K562 (cell line): Measurements from ENCODE around the gene SKIDA1. TPM values are rescaled to one million over a fixed set of nuclear protein-coding genes. Genes with fewer than 3 reads are reported as not detected.
"Not testable (repeated sequence)": the region's sequence is repeated elsewhere in the genome, so short reads cannot be mapped to it uniquely, and the experiment has no call there.

Experiments used
- ATAC-seq: fragments of 200-7000 bp; cut with Tn5 transposase; 3 replicates; pipeline ENCODE4 v1.9.1; 2020; ENCODE audit warnings: moderate library complexity
- BruUV-seq: library from RNA; stranded (reverse); fragments of 400-500 nt; replicated peaks from 2 replicates; lab custom pipeline; 2021; lab: Mats Ljungman, UMichigan
- CTCF ChIA-PET: fragments of 300-600 bp; formaldehyde crosslinking; extraction: SDS; loops from one replicate; lab custom pipeline; 2021; ENCODE audit warnings: low intra/inter-chr PET ratio; lab: Yijun Ruan, JAX
- POLR2A ChIA-PET: fragments of 300-600, 350-650 bp; sonication (Branson Sonifier 250); formaldehyde crosslinking; extraction: SDS; loops from one replicate; lab custom pipeline; 2021; ENCODE audit warnings: antibody characterized with exemption, inconsistent platforms; lab: Yijun Ruan, JAX
- DNase-seq, 4 experiments: peaks; one replicate each; pipeline versions ENCODE4 v3.0.0 to v3.0.0-alpha.2; 2011 to 2018; ENCODE audit warnings: low spot score in 3 of 4, mixed read lengths in 3 of 4; ENCODE audit errors: extremely low read depth in 1 of 4
- FAIRE-seq: peaks from 2 replicates; lab custom pipeline; 2011; peaks lifted over from hg19 to GRCh38; lab: Jason Lieb, UNC
- H2AFZ ChIP-seq: 2 replicates; pipeline ENCODE4 v1.6.0; 2011; ENCODE audit warnings: low read depth, low read length, control low read depth, inconsistent platforms
- H3K27ac ChIP-seq: fragments of 200-600 bp; 3 replicates; pipeline ENCODE4 v1.8.0; 2011; ENCODE audit warnings: low read depth, mild to moderate bottlenecking, control low read depth, inconsistent platforms, low read length, moderate library complexity, mixed read lengths; ENCODE audit errors: extremely low read depth
- H3K27me3 ChIP-seq, 2 experiments: fragments of 300-600 bp in 1 of 2; 2 replicates in 1 of 2; 3 replicates in 1 of 2; pipeline versions ENCODE4 v1.6.0 to v1.8.0; 2011; ENCODE audit warnings: inconsistent platforms in 2 of 2, low read length in 2 of 2, mild to moderate bottlenecking in 1 of 2, mixed read lengths in 1 of 2, moderate library complexity in 1 of 2; ENCODE audit not compliant: control insufficient read depth in 2 of 2, insufficient read depth in 2 of 2
- H3K36me3 ChIP-seq: fragments of 300-600 bp; 3 replicates; pipeline ENCODE4 v1.8.0; 2011; ENCODE audit warnings: mild to moderate bottlenecking, low read length, inconsistent platforms; ENCODE audit not compliant: control insufficient read depth, insufficient read depth
- H3K4me1 ChIP-seq, 2 experiments: fragments of 200-600 bp in 1 of 2; replicated peaks in 1 of 2; 2 replicates in 1 of 2; 3 replicates in 1 of 2; pipeline versions ENCODE4 v1.5.1 to v1.8.0; 2011; ENCODE audit warnings: inconsistent platforms in 2 of 2, low read length in 2 of 2, mild to moderate bottlenecking in 1 of 2, mixed read lengths in 1 of 2, moderate library complexity in 1 of 2; ENCODE audit not compliant: control insufficient read depth in 2 of 2, insufficient read depth in 2 of 2
- H3K4me2 ChIP-seq: 2 replicates; pipeline ENCODE4 v1.6.1; 2011; ENCODE audit warnings: low read length, control low read depth, inconsistent platforms, mixed read lengths; ENCODE audit not compliant: insufficient read depth
- H3K4me3 ChIP-seq: fragments of 200-600 bp; sonication (generic), shearing (Covaris generic); 2 replicates; pipeline ENCODE4 v1.5.1; 2016; ENCODE audit warnings: control low read depth, inconsistent platforms
- H3K79me2 ChIP-seq: fragments of 200-600 bp; 3 replicates; pipeline ENCODE4 v1.8.0; 2011; ENCODE audit warnings: low read length, inconsistent platforms; ENCODE audit not compliant: control insufficient read depth, insufficient read depth
- H3K9ac ChIP-seq, 2 experiments: 2 replicates each; pipeline versions ENCODE4 v1.6.0 to v1.6.1; 2011; ENCODE audit warnings: low read depth in 2 of 2, low read length in 2 of 2, control low read depth in 1 of 2, inconsistent platforms in 1 of 2, mild to moderate bottlenecking in 1 of 2, mixed read lengths in 1 of 2; ENCODE audit not compliant: insufficient read depth in 1 of 2
- H3K9me1 ChIP-seq: one replicate; pipeline ENCODE4 v1.6.0; 2011; ENCODE audit warnings: inconsistent platforms, mild to moderate bottlenecking, low read length, moderate library complexity; ENCODE audit not compliant: control insufficient read depth, insufficient read depth
- H3K9me3 ChIP-seq: replicated peaks from 2 replicates; pipeline ENCODE4 v1.5.1; 2011; ENCODE audit warnings: low read depth, low read length, inconsistent platforms; ENCODE audit not compliant: control insufficient read depth, insufficient read depth
- H4K20me1 ChIP-seq: replicated peaks from 2 replicates; pipeline ENCODE4 v1.6.1; 2011; ENCODE audit warnings: low read length, inconsistent platforms, mixed read lengths; ENCODE audit not compliant: control insufficient read depth, insufficient read depth
- ATF3 ChIP-seq, 2 experiments: fragments of 450-650 bp in 1 of 2; sonication (generic) in 1 of 2; formaldehyde crosslinking in 1 of 2; IDR thresholded peaks in 1 of 2; conservative IDR thresholded peaks in 1 of 2; 2 replicates each; pipeline versions ENCODE4 v1.6.1 to v1.8.1; 2016 to 2023; ENCODE audit warnings: mild to moderate bottlenecking in 2 of 2, moderate library complexity in 2 of 2, inconsistent platforms in 1 of 2, missing genetic modification reagents in 1 of 2
- FOSL1 ChIP-seq: fragments of 200-800 bp; sonication (Bioruptor generic); conservative IDR thresholded peaks from 2 replicates; pipeline ENCODE4 v1.6.1; 2016; ENCODE audit warnings: missing genetic modification characterization, missing compliant biosample characterization
- PPARD ChIP-seq: fragments of 250-450 bp; sonication (Bioruptor Pico); IDR thresholded peaks from 2 replicates; pipeline ENCODE4 v1.8.0; 2022; ENCODE audit warnings: inconsistent platforms, mild to moderate bottlenecking, moderate library complexity
- PRDM10 ChIP-seq: fragments of 450-650 bp; IDR thresholded peaks from 2 replicates; pipeline ENCODE4 v1.6.1; 2018; ENCODE audit not compliant: partially characterized antibody
- RFX1 ChIP-seq: fragments of 450-650 bp; IDR thresholded peaks from 2 replicates; pipeline ENCODE4 v1.6.1; 2016; ENCODE audit warnings: mild to moderate bottlenecking, moderate library complexity
- SRF ChIP-seq, 2 experiments: fragments of 250-450, 450-650 bp in 1 of 2; sonication (Bioruptor Pico) in 1 of 2; sonication (generic) in 1 of 2; formaldehyde crosslinking; IDR thresholded peaks; 2 replicates each; pipeline versions ENCODE4 v1.5.0 to v1.5.1; 2020 to 2022; ENCODE audit warnings: mild to moderate bottlenecking in 1 of 2, missing genetic modification reagents in 1 of 2
- STAT5A ChIP-seq: IDR thresholded peaks from 2 replicates; pipeline ENCODE4 v1.6.1; 2012; ENCODE audit warnings: low read length, inconsistent platforms, borderline replicate concordance
- WGBS: fragments of 100-300 bp; shearing (Covaris generic); methylation state at CpG from one replicate; pipeline ENCODE4 v1.1.6; 2016; ENCODE audit warnings: low coverage, mixed read lengths; ENCODE audit not compliant: insufficient coverage; ENCODE audit errors: missing lambda C conversion rate; 5-methylcytosine and 5-hydroxymethylcytosine counted together
- in situ Hi-C: fragments of 300-500 bp; cut with MboI; formaldehyde crosslinking; loops from 4 replicates; pipeline ENCODE4 v1.15.0; 2018; ENCODE audit warnings: inconsistent platforms, mixed read lengths
- intact Hi-C: fragments of 100-400 bp; cut with micrococcal nuclease; formaldehyde crosslinking; loops from 2 replicates; pipeline ENCODE4 v1.14.2; 2022
- polyA plus RNA-seq, 8 experiments: library from polyadenylated mRNA; depleted of rRNA in 4 of 8; stranded (reverse) in 5 of 8; unstranded in 3 of 8; fragments of >200 nt; fragmentation: Nextera tagmentation in 2 of 8; fragmentation: Illumina TruSeq in 1 of 8; extraction: Ambion mirVana in 2 of 8; extraction: Trizol in 1 of 8; gene quantifications; 2 replicates each; pipeline versions ENCODE4 v1.2.1 to v1.2.3, GENCODE V29; 2011 to 2014; ENCODE audit warnings: inconsistent platforms in 1 of 8, missing spikeins in 1 of 8
- total RNA-seq, 7 experiments: library from RNA; depleted of rRNA in 6 of 7; stranded (reverse); fragments of >200 nt in 6 of 7; fragmentation: Illumina TruSeq in 2 of 7; extraction: Trizol in 2 of 7; gene quantifications; 2 replicates each; pipeline versions ENCODE4 v1.2.1 to v1.2.3, GENCODE V29; 2011 to 2021; ENCODE audit warnings: low replicate concordance in 1 of 7

Gene SKIDA1
- total and polyA plus RNA-seq, 9 of the 15 experiments (the other 6 are each of a cell fraction or from before 2014, with no cell fraction given): 0.05 to 1.1 (median 0.42) TPM

GRCh38 chr10:21574514-21574913 is 49.0 kb upstream of the SKIDA1 start:
- H4K20me1 ChIP-seq, intact Hi-C loops, H3K27me3 ChIP-seq, H3K9ac ChIP-seq, FAIRE-seq, CTCF ChIA-PET, H3K4me3 ChIP-seq, H3K4me1 ChIP-seq, in situ Hi-C loops, POLR2A ChIA-PET, BruUV-seq, H3K9me1 ChIP-seq, H3K9me3 ChIP-seq, H2AFZ ChIP-seq, H3K4me2 ChIP-seq: not testable (repeated sequence)
- H3K79me2 ChIP-seq: peaks cover 99% of the 10 kb centered on the region
- peak overlapping the region; percentile 65; the same call in 2 of the 3 replicates for H3K27ac ChIP-seq
- peak in 1 of 4 experiments; percentile 32 for DNase-seq
- 73% methylated on average over 2 of the region's 2 CpGs for WGBS
- peaks cover 30% of the 10 kb centered on the region for H3K36me3 ChIP-seq
- TF ChIP-seq SRF (CRISPR knock-in tag; IDR thresholded peaks at IDR 0.05): peak in 1 of 2 experiments; percentile 84; a peak in 2 of 4 replicates
- peak; percentile 56 for TF ChIP-seq RFX1
- peak; percentile 80; the same call in 1 of the 2 replicates for TF ChIP-seq STAT5A
- peak; percentile 13; the same call in 1 of the 3 replicates for ATAC-seq

- peaks cover 97% of the 10 kb centered on the region for H3K79me2 ChIP-seq
- ATAC-seq: peak; percentile 41
- 51% methylated on average over 3 of the region's 3 CpGs for WGBS
- peaks cover 36% of the 10 kb centered on the region for H3K36me3 ChIP-seq
- peaks cover 0 to 6% of the 10 kb centered on the region in 2 experiments; a peak in 3 of 5 replicates for H3K4me1 ChIP-seq
- no peak overlapping the region for H3K4me3 ChIP-seq
- H3K27ac ChIP-seq: peak overlapping the region; percentile 53; the same call in 1 of the 3 replicates
- H3K9me3 ChIP-seq: no peaks in the 10 kb centered on the region
- peak in 1 of 4 experiments; percentile 30 for DNase-seq
- no peak overlapping the region for H3K9ac ChIP-seq
- CTCF ChIA-PET: no interaction called here
- no peak for FAIRE-seq
- BruUV-seq: no TSS peak
- TF ChIP-seq ATF3 (IDR thresholded peaks at IDR 0.05): peak; percentile 70
- no peak for TF ChIP-seq ATF3 (CRISPR knock-in tag; conservative IDR thresholded peaks at IDR 0.05)
- peak; percentile 56 for TF ChIP-seq PRDM10
- TF ChIP-seq FOSL1 (tag): peak; percentile 60; the same call in 1 of the 2 replicates
- TF ChIP-seq PPARD (CRISPR knock-in tag): no peak
- H3K27me3 ChIP-seq: no peaks in the 10 kb centered on the region
- in situ Hi-C loops (no loop called here), intact Hi-C loops (no loop called here)
- POLR2A ChIA-PET: interaction anchor here (1.2 kb wide), 1 partner anchor 76 kb away, joined by 3 read pairs; no protein-coding TSS in a partner anchor
- no peak overlapping the region for H3K4me2 ChIP-seq
- H4K20me1 ChIP-seq: peaks cover 8% of the 10 kb centered on the region; the same call in 1 of the 2 replicates
- no peaks in the 10 kb centered on the region for H3K9me1 ChIP-seq
- no peak overlapping the region for H2AFZ ChIP-seq
Observed at GRCh38 chr10:21572578-21572977, 47.1 kb upstream of the SKIDA1 start.
